ENCODE measurements around the gene DMKN. TPM values are rescaled to one million over a fixed set of nuclear protein-coding genes. Genes with fewer than 3 reads are reported as not detected.
A peak's percentile ranks its signal among the peaks of the same experiment; 100 is the strongest.

The DMKN gene
- total and polyA plus RNA-seq, 9 of the 15 experiments (the other 6 are each of a cell fraction or from before 2014, with no cell fraction given), result 0.36 to 0.53 TPM; not detected in 7

- no peak for TF ChIP-seq ZNF282 (CRISPR knock-in tag; IDR thresholded peaks at IDR 0.05)
- peak in 1 of 2 experiments; percentile 35; a peak in 1 of 4 replicates for TF ChIP-seq HDAC1 (IDR thresholded peaks at IDR 0.05)
- TF ChIP-seq, protein P1, sequence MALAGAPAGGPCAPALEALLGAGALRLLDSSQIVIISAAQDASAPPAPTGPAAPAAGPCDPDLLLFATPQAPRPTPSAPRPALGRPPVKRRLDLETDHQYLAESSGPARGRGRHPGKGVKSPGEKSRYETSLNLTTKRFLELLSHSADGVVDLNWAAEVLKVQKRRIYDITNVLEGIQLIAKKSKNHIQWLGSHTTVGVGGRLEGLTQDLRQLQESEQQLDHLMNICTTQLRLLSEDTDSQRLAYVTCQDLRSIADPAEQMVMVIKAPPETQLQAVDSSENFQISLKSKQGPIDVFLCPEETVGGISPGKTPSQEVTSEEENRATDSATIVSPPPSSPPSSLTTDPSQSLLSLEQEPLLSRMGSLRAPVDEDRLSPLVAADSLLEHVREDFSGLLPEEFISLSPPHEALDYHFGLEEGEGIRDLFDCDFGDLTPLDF (CRISPR knock-in tag; IDR thresholded peaks at IDR 0.05), result no peak
- no peak for TF ChIP-seq NCOA2 (IDR thresholded peaks at IDR 0.05; ENCODE audit: partially characterized antibody in 2 of 2)
- TF ChIP-seq ATF7 (IDR thresholded peaks at IDR 0.05), result no peak
- no peak for TF ChIP-seq EP300 (IDR thresholded peaks at IDR 0.05; ENCODE audit: low read length)
- no peak for TF ChIP-seq U2AF2 (optimal IDR thresholded peaks at IDR 0.05; ENCODE audit: low read depth, low read length)
- TF ChIP-seq DACH1 (IDR thresholded peaks at IDR 0.05; ENCODE audit: partially characterized antibody), result peak; percentile 90
- TF ChIP-seq, protein P2, sequence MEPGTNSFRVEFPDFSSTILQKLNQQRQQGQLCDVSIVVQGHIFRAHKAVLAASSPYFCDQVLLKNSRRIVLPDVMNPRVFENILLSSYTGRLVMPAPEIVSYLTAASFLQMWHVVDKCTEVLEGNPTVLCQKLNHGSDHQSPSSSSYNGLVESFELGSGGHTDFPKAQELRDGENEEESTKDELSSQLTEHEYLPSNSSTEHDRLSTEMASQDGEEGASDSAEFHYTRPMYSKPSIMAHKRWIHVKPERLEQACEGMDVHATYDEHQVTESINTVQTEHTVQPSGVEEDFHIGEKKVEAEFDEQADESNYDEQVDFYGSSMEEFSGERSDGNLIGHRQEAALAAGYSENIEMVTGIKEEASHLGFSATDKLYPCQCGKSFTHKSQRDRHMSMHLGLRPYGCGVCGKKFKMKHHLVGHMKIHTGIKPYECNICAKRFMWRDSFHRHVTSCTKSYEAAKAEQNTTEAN (CRISPR knock-in tag; IDR thresholded peaks at IDR 0.05), result no peak
- TF ChIP-seq CHD1 (IDR thresholded peaks at IDR 0.05; ENCODE audit: low read length), result no peak
- no peak for TF ChIP-seq SAFB (IDR thresholded peaks at IDR 0.05; ENCODE audit: borderline replicate concordance, low read depth, low read length)
- TF ChIP-seq ARID4B (CRISPR knock-in tag; IDR thresholded peaks at IDR 0.05), result no peak
- no peak for TF ChIP-seq POLR2A (conservative IDR thresholded peaks at IDR 0.05)
- TF ChIP-seq ZEB2 (IDR thresholded peaks at IDR 0.05), result peak; percentile 83; the same call in 1 of the 2 replicates
- TF ChIP-seq ZNF274 (IDR thresholded peaks at IDR 0.05; ENCODE audit: borderline replicate concordance, low read depth, low read length), result no peak
- no peak for TF ChIP-seq TRIM24 (IDR thresholded peaks at IDR 0.05)
- no peak for TF ChIP-seq ILK (tag; IDR thresholded peaks at IDR 0.05; ENCODE audit: borderline replicate concordance, low read depth)
- no peak for TF ChIP-seq FOXK2 (conservative IDR thresholded peaks at IDR 0.05 in 1 of 2, IDR thresholded peaks at IDR 0.05 in 1 of 2; ENCODE audit: low read depth in 2 of 2)
- peak; percentile 83 for TF ChIP-seq ZBTB2 (IDR thresholded peaks at IDR 0.05)
- no peak for TF ChIP-seq SNIP1 (IDR thresholded peaks at IDR 0.05; ENCODE audit: low read depth)
- no peak for TF ChIP-seq ZNF655 (CRISPR knock-in tag; IDR thresholded peaks at IDR 0.05)
- TF ChIP-seq BCOR (IDR thresholded peaks at IDR 0.05), result 0 out of 2 replicates have a peak, but pooled peaks have one; percentile 31
These were observed 55.3 kb downstream of the DMKN start (continued) for GRCh38 chr19:35458192-35458591.
